Measurements from ENCODE around the gene ADGRD1. TPM values are rescaled to one million over a fixed set of nuclear protein-coding genes. Genes with fewer than 3 reads are reported as not detected.

ADGRD1 gene
- total RNA-seq, 1 donor from 2014 or later = 46.9 TPM

DNA sequence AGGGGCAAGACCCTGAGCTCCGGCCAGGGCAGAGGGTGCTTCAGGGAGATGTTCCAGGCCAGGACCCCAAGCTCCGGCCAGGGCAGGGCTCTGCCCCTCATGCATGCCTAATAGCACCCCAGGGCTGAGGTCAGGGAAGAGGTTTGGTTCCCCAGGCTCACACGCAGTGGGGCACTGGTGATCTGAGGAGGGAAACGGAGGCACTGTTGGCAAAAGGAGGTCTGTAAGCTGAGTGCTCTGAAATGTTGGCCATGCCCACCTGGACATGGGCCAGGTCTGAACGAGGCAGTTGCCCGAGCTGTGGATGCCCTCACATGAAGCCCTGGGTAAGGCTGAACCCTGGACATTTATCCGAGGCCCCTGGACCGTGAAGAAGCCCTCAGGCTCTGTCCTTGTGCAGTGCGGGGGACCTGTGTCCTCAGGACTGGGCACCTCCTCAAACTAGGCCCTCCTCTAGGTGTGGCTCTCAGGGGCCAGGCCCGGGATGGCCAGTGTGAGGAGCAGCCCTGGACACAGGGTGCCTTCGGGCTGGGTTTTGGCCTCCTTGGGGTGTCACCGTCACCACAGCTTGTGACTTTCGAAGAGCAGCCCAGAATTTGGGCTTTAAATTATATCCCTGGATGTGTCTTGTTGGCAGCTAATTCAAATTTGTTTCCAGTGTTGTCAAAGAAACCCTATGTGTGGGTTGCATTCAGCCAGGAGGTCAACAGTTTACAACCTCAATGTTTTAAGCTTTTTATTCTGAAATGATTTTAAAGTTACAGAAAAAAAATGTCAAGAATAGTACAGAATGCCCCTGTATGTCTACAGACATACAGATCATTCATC, 66.8 kb downstream of the ADGRD1 start:
- intact Hi-C loops (cut with DNase I) = no loop called here
- Histone ChIP-seq H3K36me3 (no peaks in the 10 kb centered on the region), H3K4me1 (no peaks in the 10 kb centered on the region), H3K4me3 (no peak overlapping the region), H3K27ac (no peak overlapping the region), H3K9me3 (no peaks in the 10 kb centered on the region), H3K27me3 (no peaks in the 10 kb centered on the region)
- TF ChIP-seq, protein P1, sequence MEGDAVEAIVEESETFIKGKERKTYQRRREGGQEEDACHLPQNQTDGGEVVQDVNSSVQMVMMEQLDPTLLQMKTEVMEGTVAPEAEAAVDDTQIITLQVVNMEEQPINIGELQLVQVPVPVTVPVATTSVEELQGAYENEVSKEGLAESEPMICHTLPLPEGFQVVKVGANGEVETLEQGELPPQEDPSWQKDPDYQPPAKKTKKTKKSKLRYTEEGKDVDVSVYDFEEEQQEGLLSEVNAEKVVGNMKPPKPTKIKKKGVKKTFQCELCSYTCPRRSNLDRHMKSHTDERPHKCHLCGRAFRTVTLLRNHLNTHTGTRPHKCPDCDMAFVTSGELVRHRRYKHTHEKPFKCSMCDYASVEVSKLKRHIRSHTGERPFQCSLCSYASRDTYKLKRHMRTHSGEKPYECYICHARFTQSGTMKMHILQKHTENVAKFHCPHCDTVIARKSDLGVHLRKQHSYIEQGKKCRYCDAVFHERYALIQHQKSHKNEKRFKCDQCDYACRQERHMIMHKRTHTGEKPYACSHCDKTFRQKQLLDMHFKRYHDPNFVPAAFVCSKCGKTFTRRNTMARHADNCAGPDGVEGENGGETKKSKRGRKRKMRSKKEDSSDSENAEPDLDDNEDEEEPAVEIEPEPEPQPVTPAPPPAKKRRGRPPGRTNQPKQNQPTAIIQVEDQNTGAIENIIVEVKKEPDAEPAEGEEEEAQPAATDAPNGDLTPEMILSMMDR (IDR thresholded peaks at IDR 0.05) = no peak
- DNase-seq (ENCODE audit: low spot score in 2 of 2) = no peak

DNA sequence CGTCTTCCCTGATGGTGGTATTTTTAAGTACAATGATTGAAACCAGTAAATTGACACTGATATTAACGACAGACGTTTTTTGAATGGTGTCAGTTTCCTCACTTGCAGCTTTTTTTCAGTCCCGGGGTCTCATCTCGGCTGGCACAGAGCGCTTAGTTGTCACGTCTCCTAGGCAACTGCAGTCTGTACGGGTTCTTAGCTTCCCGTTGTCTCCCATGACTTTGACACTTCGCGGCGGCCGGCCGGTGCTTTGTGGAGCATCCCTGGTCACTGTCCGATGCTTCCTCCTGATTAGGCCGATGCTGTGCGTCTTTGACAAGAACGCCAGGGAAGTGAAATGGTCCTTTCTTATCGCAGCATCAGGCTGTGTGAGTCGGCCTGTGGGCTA, 67.4 kb downstream of the ADGRD1 start:
- H3K4me3 ChIP-seq = no peak overlapping the region
- no peaks in the 10 kb centered on the region for H3K4me1 ChIP-seq
- H3K9me3 ChIP-seq = no peaks in the 10 kb centered on the region
- H3K36me3 ChIP-seq = no peaks in the 10 kb centered on the region
- no peak for DNase-seq (ENCODE audit: low spot score in 2 of 2)
- H3K27ac ChIP-seq = no peak overlapping the region
- TF ChIP-seq, protein P1 (IDR thresholded peaks at IDR 0.05) = no peak
- H3K27me3 ChIP-seq = no peaks in the 10 kb centered on the region
- intact Hi-C loops (cut with DNase I) = no loop called here

DNA sequence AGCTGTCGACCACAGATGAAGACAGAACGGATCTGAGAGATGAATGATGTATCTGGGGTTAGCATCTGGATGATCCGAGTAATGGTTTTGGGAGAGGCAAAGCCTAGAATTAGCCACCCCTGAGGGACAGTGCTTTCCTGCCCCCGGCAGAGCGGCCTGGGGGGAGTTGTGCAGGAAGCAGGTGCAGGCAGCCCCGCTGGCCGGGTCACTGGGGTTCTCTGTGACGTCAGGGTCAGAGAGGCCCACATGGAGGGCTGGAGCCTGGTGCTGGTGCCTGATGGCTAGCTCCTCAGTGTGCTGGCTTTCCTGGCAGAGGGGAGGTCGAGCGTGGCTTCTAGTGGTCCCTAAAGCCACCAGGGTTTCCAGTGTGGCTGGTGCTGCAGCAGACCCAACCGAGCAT, 70.3 kb downstream of the ADGRD1 start:
- Histone ChIP-seq H3K27ac (no peak overlapping the region), H3K27me3 (no peaks in the 10 kb centered on the region), H3K4me3 (no peak overlapping the region), H3K4me1 (no peaks in the 10 kb centered on the region), H3K36me3 (no peaks in the 10 kb centered on the region), H3K9me3 (no peaks in the 10 kb centered on the region)
- intact Hi-C loops (cut with DNase I) = no loop called here
- DNase-seq (ENCODE audit: low spot score in 2 of 2) = no peak
- TF ChIP-seq, protein P1 (IDR thresholded peaks at IDR 0.05) = no peak

DNA sequence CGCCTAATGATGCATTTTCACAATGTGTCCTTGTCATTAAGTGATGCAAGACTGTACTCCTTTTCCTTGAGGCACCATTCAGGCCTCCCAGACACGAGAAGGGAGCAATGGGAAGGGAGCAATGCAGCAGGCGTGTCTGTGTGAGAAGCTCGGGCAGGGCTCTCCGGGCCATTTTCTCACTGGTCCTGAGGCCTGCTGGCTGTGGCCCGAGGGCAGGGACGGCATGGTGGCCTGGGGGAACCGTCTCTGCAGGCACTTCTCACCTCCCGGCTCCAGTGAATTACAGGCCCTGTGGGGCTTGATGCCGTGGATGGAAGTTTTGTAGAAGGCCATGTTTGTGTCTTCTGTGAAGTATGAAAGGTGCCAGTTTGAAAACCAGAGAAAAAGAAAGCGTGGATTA, 71.0 kb downstream of the ADGRD1 start:
- no peaks in the 10 kb centered on the region for H3K36me3 ChIP-seq
- no peaks in the 10 kb centered on the region for H3K4me1 ChIP-seq

DNA sequence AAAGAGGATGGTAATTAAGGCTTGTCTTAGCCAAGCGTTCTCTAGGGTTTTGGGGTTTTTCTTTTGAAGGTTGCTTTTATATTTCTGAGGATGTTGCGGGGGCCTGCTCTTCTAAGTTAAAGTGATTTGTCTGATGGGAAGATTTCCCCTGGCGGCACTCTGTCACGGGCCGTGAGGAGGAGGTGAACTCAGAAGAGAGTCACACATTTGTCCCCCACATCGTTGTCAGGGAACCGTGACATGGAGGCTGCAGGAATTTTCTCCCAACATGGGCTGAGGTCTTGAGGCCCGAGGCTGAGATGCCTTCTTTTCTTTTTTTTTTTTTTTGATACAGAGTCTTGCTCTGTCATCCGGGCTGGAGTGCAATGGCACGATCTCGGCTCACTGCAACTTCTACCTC, 71.5 kb downstream of the ADGRD1 start:
- TF ChIP-seq, protein P1 (IDR thresholded peaks at IDR 0.05) = no peak
- Histone ChIP-seq H3K36me3 (no peaks in the 10 kb centered on the region), H3K27me3 (no peaks in the 10 kb centered on the region), H3K27ac (no peak overlapping the region), H3K4me3 (no peak overlapping the region), H3K9me3 (no peaks in the 10 kb centered on the region), H3K4me1 (no peaks in the 10 kb centered on the region)
- intact Hi-C loops (cut with DNase I) = no loop called here
- DNase-seq (ENCODE audit: low spot score in 2 of 2) = no peak

More for the DNA sequence above, 71.0 kb downstream of the ADGRD1 start:
- H3K27me3 ChIP-seq = no peaks in the 10 kb centered on the region
- intact Hi-C loops (cut with DNase I) = no loop called here
- DNase-seq (ENCODE audit: low spot score in 2 of 2) = no peak
- no peaks in the 10 kb centered on the region for H3K9me3 ChIP-seq
- H3K27ac ChIP-seq = no peak overlapping the region
- TF ChIP-seq, protein P1 (IDR thresholded peaks at IDR 0.05) = no peak
- no peak overlapping the region for H3K4me3 ChIP-seq
